Measurements from ENCODE around the gene PPP1R9B.

PPP1R9B gene

GRCh38 chr17:50150354-50151040 is at the start of gene PPP1R9B:
TSS of gene PPP1R9B (minus strand) at chr17:50150677. CDS start at chr17:50150513, 164 bp downstream.
- DNase-seq = no peak

- DNase-seq = peak; percentile 49
Observed at GRCh38 chr17:50199803-50200456, 49.5 kb upstream of the PPP1R9B start.

GRCh38 chr17:50199211-50199802 is 48.8 kb upstream of the PPP1R9B start:
- no peak for DNase-seq

- peak; percentile 17 for DNase-seq
Observed at GRCh38 chr17:50198026-50198669, 47.7 kb upstream of the PPP1R9B start.

- no peak for DNase-seq
Observed at GRCh38 chr17:50196826-50197225, 46.3 kb upstream of the PPP1R9B start.

- DNase-seq = no peak
Observed at GRCh38 chr17:50196036-50196435, 45.6 kb upstream of the PPP1R9B start.

- DNase-seq = no peak
Observed at GRCh38 chr17:50194934-50195865, 44.7 kb upstream of the PPP1R9B start.

GRCh38 chr17:50194140-50194933 is 43.9 kb upstream of the PPP1R9B start:
- DNase-seq = no peak

GRCh38 chr17:50192618-50193291 is 42.3 kb upstream of the PPP1R9B start:
- no peak for DNase-seq

- DNase-seq = no peak
Observed at GRCh38 chr17:50192144-50192617, 41.7 kb upstream of the PPP1R9B start.

- DNase-seq = no peak
Observed at GRCh38 chr17:50191359-50192143, 41.1 kb upstream of the PPP1R9B start.

- no peak for DNase-seq
Observed at GRCh38 chr17:50190603-50191358, 40.3 kb upstream of the PPP1R9B start.

- no peak for DNase-seq
Observed at GRCh38 chr17:50190293-50190602, 39.8 kb upstream of the PPP1R9B start.

- DNase-seq = no peak
Observed at GRCh38 chr17:50189550-50190292, 39.2 kb upstream of the PPP1R9B start.

GRCh38 chr17:50188921-50189549 is 38.6 kb upstream of the PPP1R9B start:
- DNase-seq = no peak

- DNase-seq = no peak
Observed at GRCh38 chr17:50188531-50188920, 38.0 kb upstream of the PPP1R9B start.

GRCh38 chr17:50187751-50188530 is 37.5 kb upstream of the PPP1R9B start:
- no peak for DNase-seq

GRCh38 chr17:50187394-50187725 is 36.9 kb upstream of the PPP1R9B start:
- no peak for DNase-seq
